Panc1 (cell line): ENCODE measurements around the gene RANBP3L.

Experiments used
- CTCF ChIP-seq: fragments of 450-650 bp; IDR thresholded peaks from 2 replicates; pipeline ENCODE4 v1.5.1; 2017; ENCODE audit warnings: mild to moderate bottlenecking
- POLR2AphosphoS5 ChIP-seq: IDR thresholded peaks from 2 replicates; pipeline ENCODE4 v1.6.1; 2012; ENCODE audit warnings: mild to moderate bottlenecking, low read depth, low read length, moderate library complexity
- SIN3A ChIP-seq: IDR thresholded peaks from 2 replicates; pipeline ENCODE4 v1.6.1; 2012; ENCODE audit warnings: low read depth, mild to moderate bottlenecking, low read length, moderate library complexity, borderline replicate concordance; ENCODE audit not compliant: insufficient read depth

- TF ChIP-seq CTCF (no peak), SIN3A (no peak), POLR2AphosphoS5 (no peak)
Measured at GRCh38 chr5:36250427-36250826, 51.3 kb downstream of the RANBP3L start.
